Skin of body (tissue), 2 donors: Measurements from ENCODE around the gene MOSPD2. TPM values are rescaled to one million over a fixed set of nuclear protein-coding genes. Genes with fewer than 3 reads are reported as not detected.
A peak's percentile ranks its signal among the peaks of the same experiment; 100 is the strongest.

Source experiments
- DNase-seq: peaks from one replicate; lab custom pipeline; 2025; lab: John Stamatoyannopoulos, UW
- total RNA-seq: library from RNA; depleted of rRNA; stranded (reverse); fragments of >200 nt; gene quantifications from one replicate; pipeline ENCODE4 v1.2.3, GENCODE V29; 2014

Gene MOSPD2
- total RNA-seq, 1 donor from 2014 or later: 20.6 TPM

- no peak for DNase-seq
These were observed 42.4 kb downstream of the MOSPD2 start for GRCh38 chrX:14915596-14915995.

- no peak for DNase-seq
These were observed 42.9 kb downstream of the MOSPD2 start for GRCh38 chrX:14916017-14916674.

GRCh38 chrX:14919407-14919806 is 46.2 kb downstream of the MOSPD2 start:
- no peak for DNase-seq

- no peak for DNase-seq
These were observed 47.0 kb downstream of the MOSPD2 start for GRCh38 chrX:14920196-14920595.

DNA sequence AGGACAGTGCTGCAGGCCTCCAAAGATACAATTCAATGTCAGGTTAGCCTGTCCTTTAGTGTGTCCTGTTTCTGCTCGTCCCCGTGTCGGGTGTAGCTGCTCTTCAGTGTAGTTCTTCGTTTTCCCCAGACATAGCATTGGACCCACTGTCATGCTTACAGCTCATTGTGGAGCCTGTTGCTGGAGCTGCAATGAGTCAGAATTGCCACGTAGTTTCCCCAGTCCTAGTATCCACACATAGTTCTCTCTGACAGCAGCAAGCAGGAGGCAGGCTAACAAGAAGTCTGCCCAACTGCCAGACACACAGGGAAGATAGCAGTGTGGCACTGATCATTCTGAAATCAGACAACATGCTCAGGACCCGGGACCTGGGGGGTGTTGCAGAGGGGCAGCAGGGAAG is 49.2 kb downstream of the MOSPD2 start:
- DNase-seq: no peak

DNA sequence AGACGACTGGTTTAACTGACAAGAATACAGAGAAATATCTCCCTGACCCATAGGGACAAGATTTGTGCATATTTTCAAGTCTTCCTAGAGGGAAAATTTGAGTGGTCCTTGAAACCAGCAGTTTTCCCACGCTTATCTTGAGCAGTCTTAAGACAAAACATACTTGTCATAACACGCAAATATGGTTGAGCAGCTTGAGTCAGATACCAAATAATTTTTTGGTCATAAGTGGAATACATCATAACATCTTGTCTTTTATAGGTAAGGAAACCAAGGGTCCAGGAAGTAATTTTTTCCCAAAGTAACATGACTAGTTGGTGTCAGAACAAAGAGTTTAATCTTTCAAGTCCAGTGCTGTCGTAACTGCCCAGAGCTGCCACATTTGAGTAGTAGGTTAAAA is 50.5 kb downstream of the MOSPD2 start:
- no peak for DNase-seq

DNA sequence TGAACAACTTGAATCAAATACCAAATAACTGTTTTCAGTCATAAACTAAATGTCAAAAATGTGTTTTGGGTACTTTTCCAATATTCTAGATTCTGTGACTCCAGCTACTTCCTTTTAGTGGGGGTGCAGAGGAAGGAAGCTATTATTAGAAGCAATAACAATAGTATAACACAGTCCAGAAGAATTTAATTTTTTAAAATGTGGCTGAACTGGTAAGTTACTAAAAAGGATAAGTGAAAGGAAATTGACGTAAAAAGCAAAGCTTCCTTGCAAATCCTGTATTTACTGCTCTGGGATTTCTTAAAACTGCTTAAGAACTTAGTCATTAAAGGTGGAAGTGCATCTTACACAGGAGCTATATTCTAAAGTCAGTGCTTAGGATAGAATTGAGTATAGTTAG is 53.2 kb downstream of the MOSPD2 start:
- DNase-seq: no peak

DNA sequence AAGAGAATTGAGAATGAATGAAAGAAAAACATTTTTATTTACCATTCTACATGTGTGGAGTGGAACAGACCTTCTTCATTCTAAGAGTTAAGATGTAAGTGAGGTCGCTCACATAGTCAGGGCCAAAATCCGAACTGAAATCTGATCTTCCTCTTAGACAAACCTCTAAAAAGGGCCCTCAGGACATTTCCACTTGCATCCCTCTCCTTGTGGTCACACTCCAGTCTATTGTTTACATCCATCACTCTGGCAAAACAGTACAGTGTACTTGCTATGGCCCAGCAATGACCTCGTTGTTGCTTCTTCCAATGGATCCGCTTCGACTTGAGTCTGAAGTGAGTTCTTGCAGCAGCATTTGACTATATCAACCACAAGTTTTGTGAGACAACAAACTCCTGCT is 54.2 kb downstream of the MOSPD2 start:
- DNase-seq: peak; percentile 9

GRCh38 chrX:14930663-14931062 is 57.4 kb downstream of the MOSPD2 start:
- peak; percentile 0 for DNase-seq

- no peak for DNase-seq
These were observed 58.9 kb downstream of the MOSPD2 start for GRCh38 chrX:14932136-14932535.

GRCh38 chrX:14934423-14934822 is 61.2 kb downstream of the MOSPD2 start:
- no peak for DNase-seq

DNA sequence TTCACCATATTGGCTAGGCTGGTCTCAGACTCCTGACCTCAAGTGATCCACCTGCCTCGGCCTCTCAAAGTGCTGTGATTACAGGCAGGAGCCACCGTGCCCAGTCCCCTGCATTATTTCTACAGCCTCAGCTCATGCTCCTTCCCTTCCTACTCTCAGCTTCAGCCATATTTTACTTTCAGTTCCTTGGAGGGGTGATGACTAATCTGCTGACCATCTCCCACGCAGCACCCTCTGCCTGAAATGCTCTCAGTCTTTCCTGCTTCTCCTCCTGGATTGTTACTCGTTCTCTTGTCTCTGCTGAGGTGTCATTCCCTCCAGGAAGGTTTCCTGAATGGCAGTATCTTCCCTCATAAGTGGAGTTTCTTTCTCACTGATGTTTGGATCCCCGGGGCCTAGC is 63.3 kb downstream of the MOSPD2 start:
- DNase-seq: no peak

DNA sequence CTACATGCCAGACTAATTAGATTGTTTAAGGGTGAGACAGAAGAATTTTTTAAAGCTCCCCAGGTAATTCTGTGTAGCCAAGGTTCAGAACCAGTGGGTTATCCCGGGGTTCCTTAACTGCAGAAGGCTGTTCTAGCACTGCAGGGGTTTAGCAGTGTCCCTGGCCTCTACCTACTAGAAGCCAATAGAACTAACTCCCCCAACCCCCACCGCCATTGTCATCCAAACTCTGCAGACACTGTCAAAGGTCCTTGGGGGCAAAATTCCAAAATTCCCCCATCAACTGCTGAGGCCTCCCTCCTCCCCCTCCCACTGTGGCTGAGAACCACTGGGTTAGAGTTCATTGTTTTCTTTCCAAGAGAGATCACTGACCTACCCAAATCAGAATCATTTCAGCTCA is 66.4 kb downstream of the MOSPD2 start:
- DNase-seq: no peak

DNA sequence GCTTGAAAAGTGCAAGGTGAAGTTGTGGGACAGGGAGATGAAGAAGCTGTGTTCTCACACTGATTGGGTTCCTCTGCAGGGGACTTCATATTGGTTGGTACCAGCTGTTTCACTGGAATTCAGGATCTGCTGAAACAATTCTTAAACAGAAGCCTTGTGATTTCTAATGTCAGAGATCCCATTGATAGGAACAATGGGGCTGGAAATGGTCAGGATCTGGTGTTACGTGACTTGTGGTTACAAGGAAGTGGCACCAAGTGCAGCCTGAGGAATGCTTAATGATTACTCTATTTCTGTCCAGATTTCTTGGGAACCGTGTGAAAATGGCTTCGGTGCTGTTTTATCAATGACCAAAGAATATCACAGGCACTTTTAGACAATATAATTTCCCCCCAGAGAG is 68.1 kb downstream of the MOSPD2 start:
- no peak for DNase-seq

GRCh38 chrX:14942341-14942740 is 69.1 kb downstream of the MOSPD2 start:
- DNase-seq: no peak

GRCh38 chrX:14943962-14944361 is 70.7 kb downstream of the MOSPD2 start:
- DNase-seq: no peak

DNA sequence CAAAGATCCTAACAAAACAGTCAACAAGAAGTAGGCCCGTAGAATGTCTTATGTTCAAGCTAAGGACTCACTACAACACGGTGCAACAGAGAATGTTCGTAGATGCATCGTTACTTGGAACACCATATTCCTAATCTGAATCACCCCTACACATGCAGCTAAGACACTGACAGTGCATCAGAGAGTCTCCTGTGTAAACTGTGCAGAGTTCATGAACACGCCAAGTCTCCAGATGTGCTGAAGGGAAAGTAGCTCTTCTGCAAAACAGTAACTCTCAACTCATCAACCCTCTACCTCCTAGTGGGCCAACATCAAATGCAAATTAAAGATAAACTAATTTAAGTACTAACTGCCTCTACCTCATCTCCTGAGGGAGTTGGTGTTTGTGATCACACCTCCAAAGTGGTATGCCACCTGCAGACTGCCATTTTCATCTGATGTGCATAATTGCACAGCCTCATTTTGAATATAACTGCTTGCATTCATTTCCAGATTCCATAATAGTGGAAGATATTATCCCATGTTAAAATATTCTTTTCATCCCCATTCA is 73.5 kb downstream of the MOSPD2 start:
- DNase-seq: no peak

DNA sequence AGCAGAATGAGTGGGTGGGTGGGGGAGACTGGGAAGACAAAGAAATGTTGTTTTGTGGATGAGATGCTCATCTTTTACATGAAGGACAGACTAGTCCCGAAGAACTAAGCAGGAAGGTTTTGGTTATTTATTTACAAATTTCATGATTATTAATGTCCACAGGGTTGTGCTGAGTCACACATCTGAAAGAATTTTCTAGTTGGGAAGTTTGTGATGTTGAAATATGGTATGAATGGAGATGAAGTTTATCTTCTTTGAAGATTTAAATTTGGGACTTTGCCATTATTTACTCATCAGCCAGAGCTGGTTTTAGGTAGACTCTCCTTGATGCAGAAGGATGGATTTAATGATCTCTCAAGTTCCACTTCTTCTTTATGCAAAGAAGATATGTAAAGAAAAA is 75.5 kb downstream of the MOSPD2 start:
- no peak for DNase-seq

- no peak for DNase-seq
These were observed 83.8 kb downstream of the MOSPD2 start for GRCh38 chrX:14956813-14957582.

DNA sequence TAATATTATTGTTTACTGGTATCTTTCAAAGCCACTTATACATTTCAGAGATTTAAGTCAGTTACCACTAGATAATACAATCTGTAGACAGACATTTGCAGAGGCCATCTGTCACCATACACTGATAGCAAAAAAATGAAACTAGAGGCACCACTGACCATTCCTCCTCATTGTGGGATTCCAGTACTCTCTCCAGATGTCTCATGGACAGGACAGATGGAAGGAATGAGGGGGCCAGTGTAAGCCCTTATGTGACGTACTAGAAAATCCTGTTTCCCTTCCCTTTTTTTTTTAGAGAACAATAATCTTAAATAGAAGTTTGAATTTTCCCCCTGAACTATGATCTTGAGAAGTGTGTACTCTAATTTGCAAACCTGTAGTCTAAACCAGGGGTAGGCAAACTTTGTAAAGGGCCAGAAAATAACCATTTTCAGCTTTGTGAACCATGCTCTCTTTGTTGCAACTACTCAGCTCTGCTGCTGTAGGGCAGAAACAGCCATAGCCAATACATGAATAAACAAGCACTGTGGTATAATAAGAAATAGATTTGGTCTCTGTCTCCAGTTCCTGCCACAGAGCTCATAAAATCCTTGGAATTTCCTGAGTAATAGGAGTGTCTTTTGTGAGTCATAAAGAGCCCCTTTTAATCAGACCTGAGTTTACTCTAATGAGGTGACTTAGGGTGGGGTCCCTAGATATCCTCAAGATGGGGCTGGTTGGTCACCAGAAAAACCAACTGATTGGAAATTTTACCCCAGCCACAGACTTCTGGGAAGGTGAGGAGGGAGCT is 90.4 kb downstream of the MOSPD2 start:
- no peak for DNase-seq

DNA sequence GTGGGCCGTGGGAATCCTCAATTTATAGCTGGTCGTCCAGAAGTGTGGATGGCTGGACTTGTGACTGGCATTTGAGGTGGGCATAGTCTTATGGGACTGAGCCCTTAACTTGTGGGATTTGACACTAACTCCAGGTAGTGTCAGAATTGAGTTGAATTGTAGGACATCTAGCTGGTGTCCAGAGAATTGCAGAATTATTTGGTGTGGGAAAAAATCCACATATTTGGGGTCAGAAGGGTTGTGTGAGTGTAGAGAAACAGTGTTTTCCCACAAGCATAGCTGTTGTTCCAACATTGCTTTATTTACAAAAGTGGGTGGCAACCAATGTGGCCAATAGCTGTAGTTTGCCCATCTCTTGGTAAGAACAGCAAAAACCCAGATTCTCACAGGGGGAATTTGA is 91.3 kb downstream of the MOSPD2 start:
- DNase-seq: no peak
